ENCODE data around the gene SLC30A10. TPM values are rescaled to one million over a fixed set of nuclear protein-coding genes. Genes with fewer than 3 reads are reported as not detected.
"Not testable (repeated sequence)": the region's sequence is repeated elsewhere in the genome, so short reads cannot be mapped to it uniquely, and the experiment has no call there.

The SLC30A10 gene
- total and polyA plus RNA-seq, 2 donors (not counting 1 experiment from before 2014, with no cell fraction given), result 0.06 TPM; not detected in 1

DNA sequence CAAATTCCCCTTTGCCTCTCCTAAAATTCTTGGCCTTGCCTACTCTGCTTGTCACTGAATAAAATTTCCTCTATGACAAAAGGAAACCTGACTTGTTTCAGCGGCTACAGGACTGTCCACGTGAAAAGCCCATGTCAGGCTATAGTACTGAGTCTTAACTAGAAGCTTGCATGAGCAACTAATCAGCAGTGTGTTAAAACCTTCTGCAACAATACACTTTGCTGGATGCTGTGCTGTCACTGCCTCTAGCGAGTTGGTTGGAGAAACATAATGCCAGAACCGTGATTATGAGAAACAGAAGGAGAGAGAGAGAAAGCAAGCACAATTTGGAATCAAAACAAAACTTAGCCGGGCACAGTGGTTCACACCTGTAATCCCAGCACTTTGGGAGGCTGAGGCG, 25.7 kb upstream of the SLC30A10 start:
- H4K20me1 ChIP-seq (ENCODE audit: control insufficient read depth, insufficient read depth, low read length, poor library complexity, severe bottlenecking), result no peaks in the 10 kb centered on the region
- no peaks in the 10 kb centered on the region for H3K9me3 ChIP-seq (ENCODE audit: control extremely low read depth in 1 of 3, control insufficient read depth in 2 of 3, insufficient read depth in 1 of 3, low read length in 2 of 3)
- no peaks in the 10 kb centered on the region for H3K4me1 Mint-ChIP-seq
- DNase-seq (no peak), ATAC-seq (ENCODE audit: low read depth) (no peak)
- H3K36me3 ChIP-seq (replicated peaks in 1 of 2; ENCODE audit: control extremely low read depth in 1 of 2, control insufficient read depth in 1 of 2, extremely low read depth in 1 of 2, insufficient read depth in 2 of 2, low read length in 1 of 2), result no peaks in the 10 kb centered on the region
- H3K9me3 Mint-ChIP-seq (ENCODE audit: insufficient read depth), result no peaks in the 10 kb centered on the region
- intact Hi-C loops (cut with micrococcal nuclease), result no loop called here
- no peaks in the 10 kb centered on the region for H3K27me3 ChIP-seq (replicated peaks in 1 of 4; ENCODE audit: control extremely low read depth in 1 of 4, control insufficient read depth in 3 of 4, insufficient read depth in 4 of 4, low read length in 3 of 4)
- no peak overlapping the region for H2AFZ ChIP-seq (ENCODE audit: insufficient read depth, low read depth, low read length, poor library complexity, severe bottlenecking)
- no peaks in the 10 kb centered on the region for H3K4me1 ChIP-seq (ENCODE audit: control insufficient read depth in 2 of 2, insufficient read depth in 2 of 2, low read length in 2 of 2)
- no peaks in the 10 kb centered on the region for H3K79me2 ChIP-seq (ENCODE audit: control insufficient read depth, insufficient read depth, low read length)
- H3K4me3 ChIP-seq (ENCODE audit: control extremely low read depth in 1 of 5, extremely low read depth in 1 of 5, insufficient read depth in 1 of 5, low read depth in 2 of 5, low read length in 4 of 5), result no peak overlapping the region
- CTCF ChIA-PET, result no interaction called here
- H3K4me3 Mint-ChIP-seq, result no peak overlapping the region
- H3K27me3 Mint-ChIP-seq, result peaks cover 3% of the 10 kb centered on the region
- no peak overlapping the region for H3K27ac ChIP-seq (ENCODE audit: low read length in 2 of 2)
- no peak overlapping the region for H3K27ac Mint-ChIP-seq
- H3K9ac ChIP-seq (ENCODE audit: low read length), result no peak overlapping the region
- 85% methylated on average over 5 of the region's 6 CpGs for WGBS (ENCODE audit: insufficient coverage)
- POLR2A ChIA-PET, result no interaction called here
- H3K4me2 ChIP-seq (replicated peaks; ENCODE audit: low read depth, low read length, poor library complexity, severe bottlenecking), result no peak overlapping the region
- TF ChIP-seq, protein P1, sequence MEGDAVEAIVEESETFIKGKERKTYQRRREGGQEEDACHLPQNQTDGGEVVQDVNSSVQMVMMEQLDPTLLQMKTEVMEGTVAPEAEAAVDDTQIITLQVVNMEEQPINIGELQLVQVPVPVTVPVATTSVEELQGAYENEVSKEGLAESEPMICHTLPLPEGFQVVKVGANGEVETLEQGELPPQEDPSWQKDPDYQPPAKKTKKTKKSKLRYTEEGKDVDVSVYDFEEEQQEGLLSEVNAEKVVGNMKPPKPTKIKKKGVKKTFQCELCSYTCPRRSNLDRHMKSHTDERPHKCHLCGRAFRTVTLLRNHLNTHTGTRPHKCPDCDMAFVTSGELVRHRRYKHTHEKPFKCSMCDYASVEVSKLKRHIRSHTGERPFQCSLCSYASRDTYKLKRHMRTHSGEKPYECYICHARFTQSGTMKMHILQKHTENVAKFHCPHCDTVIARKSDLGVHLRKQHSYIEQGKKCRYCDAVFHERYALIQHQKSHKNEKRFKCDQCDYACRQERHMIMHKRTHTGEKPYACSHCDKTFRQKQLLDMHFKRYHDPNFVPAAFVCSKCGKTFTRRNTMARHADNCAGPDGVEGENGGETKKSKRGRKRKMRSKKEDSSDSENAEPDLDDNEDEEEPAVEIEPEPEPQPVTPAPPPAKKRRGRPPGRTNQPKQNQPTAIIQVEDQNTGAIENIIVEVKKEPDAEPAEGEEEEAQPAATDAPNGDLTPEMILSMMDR (IDR thresholded peaks at IDR 0.05), result no peak
- no peak for TF ChIP-seq EZH2 (IDR thresholded peaks at IDR 0.05; ENCODE audit: borderline replicate concordance, insufficient read depth, low read depth, low read length, poor library complexity, severe bottlenecking)

DNA sequence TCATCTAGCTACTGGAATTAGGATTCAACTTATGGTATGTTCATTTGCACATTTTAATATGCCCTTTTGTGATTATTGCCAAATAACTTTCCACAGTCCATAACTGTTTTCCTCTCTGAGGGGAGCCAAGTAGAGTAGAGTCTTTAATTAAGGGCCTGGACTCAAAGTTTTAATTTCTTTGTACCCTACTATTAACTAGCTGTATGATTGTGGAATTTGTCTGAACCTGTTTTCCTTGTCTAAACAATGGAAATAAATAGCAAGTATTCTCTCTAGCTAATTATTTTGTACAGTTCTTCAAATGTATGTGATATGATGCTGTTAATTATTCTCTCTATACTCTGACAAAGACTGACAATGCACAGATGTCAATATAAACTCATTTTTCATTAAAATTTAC, 24.0 kb upstream of the SLC30A10 start:
- H3K9me3 ChIP-seq (ENCODE audit: control extremely low read depth in 1 of 3, control insufficient read depth in 2 of 3, insufficient read depth in 1 of 3, low read length in 2 of 3), result peaks cover 0 to 3% (median 0%) of the 10 kb centered on the region in 3 donors
- no peak overlapping the region for H3K4me3 ChIP-seq (ENCODE audit: control extremely low read depth in 1 of 5, extremely low read depth in 1 of 5, insufficient read depth in 1 of 5, low read depth in 2 of 5, low read length in 4 of 5)
- CTCF ChIA-PET, result no interaction called here
- H3K4me2 ChIP-seq (replicated peaks; ENCODE audit: low read depth, low read length, poor library complexity, severe bottlenecking), result no peak overlapping the region
- H3K79me2 ChIP-seq (ENCODE audit: control insufficient read depth, insufficient read depth, low read length), result no peaks in the 10 kb centered on the region
- intact Hi-C loops (cut with micrococcal nuclease), result no loop called here
- H3K36me3 ChIP-seq (replicated peaks in 1 of 2; ENCODE audit: control extremely low read depth in 1 of 2, control insufficient read depth in 1 of 2, extremely low read depth in 1 of 2, insufficient read depth in 2 of 2, low read length in 1 of 2), result no peaks in the 10 kb centered on the region
- H4K20me1 ChIP-seq (ENCODE audit: control insufficient read depth, insufficient read depth, low read length, poor library complexity, severe bottlenecking), result no peaks in the 10 kb centered on the region
- POLR2A ChIA-PET, result no interaction called here
- Mint-ChIP-seq H3K4me3 (no peak overlapping the region), H3K27ac (no peak overlapping the region), H3K9me3 (ENCODE audit: insufficient read depth) (no peaks in the 10 kb centered on the region), H3K4me1 (no peaks in the 10 kb centered on the region), H3K27me3 (peaks cover 5% of the 10 kb centered on the region)
- no peak overlapping the region for H3K9ac ChIP-seq (ENCODE audit: low read length)
- H3K27ac ChIP-seq (ENCODE audit: low read length in 2 of 2), result no peak overlapping the region
- TF ChIP-seq, protein P1 (IDR thresholded peaks at IDR 0.05), result no peak
- TF ChIP-seq EZH2 (IDR thresholded peaks at IDR 0.05; ENCODE audit: borderline replicate concordance, insufficient read depth, low read depth, low read length, poor library complexity, severe bottlenecking), result no peak
- no peaks in the 10 kb centered on the region for H3K4me1 ChIP-seq (ENCODE audit: control insufficient read depth in 2 of 2, insufficient read depth in 2 of 2, low read length in 2 of 2)
- DNase-seq (no peak), ATAC-seq (ENCODE audit: low read depth) (no peak)
- no peak overlapping the region for H2AFZ ChIP-seq (ENCODE audit: insufficient read depth, low read depth, low read length, poor library complexity, severe bottlenecking)
- H3K27me3 ChIP-seq (replicated peaks in 1 of 4; ENCODE audit: control extremely low read depth in 1 of 4, control insufficient read depth in 3 of 4, insufficient read depth in 4 of 4, low read length in 3 of 4), result peaks cover 0 to 2% (median 0%) of the 10 kb centered on the region in 4 experiments

DNA sequence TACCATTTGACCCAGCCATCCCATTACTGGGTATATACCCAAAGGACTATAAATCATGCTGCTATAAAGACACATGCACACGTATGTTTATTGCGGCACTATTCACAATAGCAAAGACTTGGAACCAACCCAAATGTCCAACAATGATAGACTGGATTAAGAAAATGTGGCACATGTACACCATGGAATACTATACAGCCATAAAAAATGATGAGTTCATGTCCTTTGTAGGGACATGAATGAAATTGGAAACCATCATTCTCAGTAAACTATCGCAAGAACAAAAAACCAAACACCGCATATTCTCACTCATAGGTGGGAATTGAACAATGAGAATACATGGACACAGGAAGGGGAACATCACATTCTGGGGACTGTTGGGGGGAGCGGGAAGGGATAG, 20.9 kb upstream of the SLC30A10 start:
- not testable (repeated sequence) for H3K4me1 Mint-ChIP-seq
- WGBS (ENCODE audit: insufficient coverage), result no CpG with 5 or more reads among the region's 5 CpGs

More for the DNA sequence above, 20.9 kb upstream of the SLC30A10 start:
- H2AFZ ChIP-seq (ENCODE audit: insufficient read depth, low read depth, low read length, poor library complexity, severe bottlenecking); ATAC-seq (ENCODE audit: low read depth); H3K27ac ChIP-seq (ENCODE audit: low read length in 2 of 2); H3K4me3 Mint-ChIP-seq; CTCF ChIA-PET; H3K79me2 ChIP-seq (ENCODE audit: control insufficient read depth, insufficient read depth, low read length); DNase-seq; H3K9me3 Mint-ChIP-seq (ENCODE audit: insufficient read depth); H3K4me1 ChIP-seq (ENCODE audit: control insufficient read depth in 2 of 2, insufficient read depth in 2 of 2, low read length in 2 of 2); H3K4me3 ChIP-seq (ENCODE audit: control extremely low read depth in 1 of 5, extremely low read depth in 1 of 5, insufficient read depth in 1 of 5, low read depth in 2 of 5, low read length in 4 of 5); H3K4me2 ChIP-seq (replicated peaks; ENCODE audit: low read depth, low read length, poor library complexity, severe bottlenecking); H3K36me3 ChIP-seq (replicated peaks in 1 of 2; ENCODE audit: control extremely low read depth in 1 of 2, control insufficient read depth in 1 of 2, extremely low read depth in 1 of 2, insufficient read depth in 2 of 2, low read length in 1 of 2); H3K9ac ChIP-seq (ENCODE audit: low read length); intact Hi-C loops (cut with micrococcal nuclease); H3K27ac Mint-ChIP-seq; POLR2A ChIA-PET; H4K20me1 ChIP-seq (ENCODE audit: control insufficient read depth, insufficient read depth, low read length, poor library complexity, severe bottlenecking): not testable (repeated sequence)
- Histone ChIP-seq H3K9me3 (ENCODE audit: control extremely low read depth in 1 of 3, control insufficient read depth in 2 of 3, insufficient read depth in 1 of 3, low read length in 2 of 3) (peaks cover 1 to 14% (median 5%) of the 10 kb centered on the region in 3 donors), H3K27me3 (replicated peaks in 1 of 4; ENCODE audit: control extremely low read depth in 1 of 4, control insufficient read depth in 3 of 4, insufficient read depth in 4 of 4, low read length in 3 of 4) (peaks cover 0 to 14% (median 4%) of the 10 kb centered on the region in 4 experiments)
- peaks cover 19% of the 10 kb centered on the region for H3K27me3 Mint-ChIP-seq
